Sigmoid colon (tissue), 7 donors: ENCODE data around the gene BCAS3. TPM values are rescaled to one million over a fixed set of nuclear protein-coding genes. Genes with fewer than 3 reads are reported as not detected.

Experiments
- DNase-seq: peaks from one replicate; pipeline ENCODE4 v3.0.0-alpha.2; 2019
- H3K27ac ChIP-seq, 4 donors: fragments of 200-600 bp; sonication (generic); one replicate each; pipeline ENCODE4 v1.5.1; 2016 to 2019; ENCODE audit warnings: mild to moderate bottlenecking in 1 of 4
- H3K27me3 ChIP-seq, 3 donors: fragments of 200-600 bp; sonication (generic); one replicate each; pipeline ENCODE4 v1.5.1; 2019; ENCODE audit warnings: mild to moderate bottlenecking in 1 of 3
- H3K36me3 ChIP-seq, 4 donors: fragments of 200-600 bp; sonication (generic); one replicate each; pipeline ENCODE4 v1.5.1; 2016 to 2019
- H3K4me1 ChIP-seq, 4 donors: fragments of 200-600 bp; sonication (generic); one replicate each; pipeline ENCODE4 v1.5.1; 2017 to 2019
- H3K4me3 ChIP-seq, 4 donors: fragments of 200-600 bp; sonication (generic); one replicate each; pipeline ENCODE4 v1.5.1; 2017 to 2019; ENCODE audit warnings: mild to moderate bottlenecking in 2 of 4, moderate library complexity in 1 of 4
- H3K9me3 ChIP-seq, 4 donors: fragments of 200-600 bp in 3 of 4; sonication (generic) in 3 of 4; one replicate each; pipeline versions ENCODE4 v1.5.1 to v1.6.1; 2013 to 2019
- CTCF ChIP-seq, 4 experiments: fragments of 450-650 bp in 3 of 4; fragments of 200-600 bp in 1 of 4; IDR thresholded peaks; one replicate each; pipeline ENCODE4 v1.5.1; 2016 to 2019; ENCODE audit warnings: antibody characterized with exemption in 4 of 4, mild to moderate bottlenecking in 3 of 4, moderate library complexity in 2 of 4
- EP300 ChIP-seq, 4 donors: sonication (generic); formaldehyde crosslinking; IDR thresholded peaks; one replicate each; pipeline ENCODE4 v1.6.1; 2017; ENCODE audit warnings: antibody characterized with exemption in 4 of 4
- POLR2A ChIP-seq, 2 donors: fragments of 450-650 bp; IDR thresholded peaks; one replicate each; pipeline ENCODE4 v1.6.1; 2016; ENCODE audit warnings: antibody characterized with exemption in 2 of 2, mild to moderate bottlenecking in 2 of 2, moderate library complexity in 2 of 2
- POLR2AphosphoS5 ChIP-seq, 4 donors: sonication (generic); formaldehyde crosslinking; IDR thresholded peaks; one replicate each; pipeline ENCODE4 v1.6.1; 2017; ENCODE audit warnings: antibody characterized with exemption in 4 of 4
- WGBS, 2 donors: extraction: QIAGEN DNeasy Blood & Tissue Kit; methylation state at CpG; one replicate each; pipeline ENCODE4 v1.1.7; 2013; 5-methylcytosine and 5-hydroxymethylcytosine counted together
- intact Hi-C: fragments of 100-400 bp; cut with DNase I; formaldehyde crosslinking; loops from one replicate; pipeline ENCODE4 v1.15.1; 2023
- polyA plus RNA-seq, 3 donors: library from polyadenylated mRNA; stranded (reverse); fragments of 200-250 nt; gene quantifications; one replicate each; pipeline ENCODE4 v1.2.3, GENCODE V29; 2013
- total RNA-seq, 4 donors: library from RNA; depleted of rRNA; stranded (reverse); fragments of >200 nt; gene quantifications; one replicate each; pipeline ENCODE4 v1.1.0, GENCODE V29; 2016
- donor health status: healthy with polysubstance abuse.
- donor health status: Bipolar disorder and iron deficiency.
- donor health status: healthy.

Gene BCAS3
- total and polyA plus RNA-seq, 7 donors, result 6.3 to 38.5 (median 28.5) TPM

- WGBS, 2 donors, result 92 to 97% methylated on average over 1 of the region's 1 CpG
- TF ChIP-seq EP300 (IDR thresholded peaks at IDR 0.05) (no peak), POLR2A (IDR thresholded peaks at IDR 0.05) (no peak), CTCF (IDR thresholded peaks at IDR 0.05) (no peak), POLR2AphosphoS5 (IDR thresholded peaks at IDR 0.05) (no peak)
- no peaks in the 10 kb centered on the region for H3K36me3 ChIP-seq
- no peak overlapping the region for H3K27ac ChIP-seq
- intact Hi-C loops, result no loop called here
- H3K9me3 ChIP-seq, result no peaks in the 10 kb centered on the region
- H3K27me3 ChIP-seq, result no peaks in the 10 kb centered on the region
- H3K4me3 ChIP-seq, result no peak overlapping the region
- H3K4me1 ChIP-seq, result peaks cover 0 to 10% (median 4%) of the 10 kb centered on the region in 4 donors
- no peak for DNase-seq
Measured at GRCh38 chr17:61159221-61159814, 481.7 kb downstream of the BCAS3 start.

- TF ChIP-seq POLR2AphosphoS5 (IDR thresholded peaks at IDR 0.05) (no peak), EP300 (IDR thresholded peaks at IDR 0.05) (no peak), CTCF (IDR thresholded peaks at IDR 0.05) (no peak), POLR2A (IDR thresholded peaks at IDR 0.05) (no peak)
- Histone ChIP-seq H3K27me3 (no peaks in the 10 kb centered on the region), H3K36me3 (no peaks in the 10 kb centered on the region), H3K4me1 (peaks cover 0 to 10% (median 4%) of the 10 kb centered on the region in 4 donors), H3K9me3 (no peaks in the 10 kb centered on the region), H3K4me3 (no peak overlapping the region), H3K27ac (no peak overlapping the region)
- 91 to 97% methylated on average over 4 of the region's 4 CpGs for WGBS, 2 donors
- no peak for DNase-seq
- intact Hi-C loops, result no loop called here
Measured at GRCh38 chr17:61160204-61160603, 482.6 kb downstream of the BCAS3 start.

- 69 to 76% methylated on average over 2 of the region's 2 CpGs for WGBS, 2 donors
Measured at GRCh38 chr17:61160789-61161445, 483.3 kb downstream of the BCAS3 start.

GRCh38 chr17:61161615-61162134 is 484.0 kb downstream of the BCAS3 start:
- no peak overlapping the region for H3K4me3 ChIP-seq
- no peak for DNase-seq
- intact Hi-C loops, result no loop called here
- H3K27ac ChIP-seq, result no peak overlapping the region
- TF ChIP-seq CTCF (IDR thresholded peaks at IDR 0.05) (no peak), POLR2A (IDR thresholded peaks at IDR 0.05) (no peak), EP300 (IDR thresholded peaks at IDR 0.05) (no peak), POLR2AphosphoS5 (IDR thresholded peaks at IDR 0.05) (no peak)
- no peaks in the 10 kb centered on the region for H3K9me3 ChIP-seq
- H3K27me3 ChIP-seq, result no peaks in the 10 kb centered on the region
- H3K4me1 ChIP-seq, result peaks cover 0 to 10% (median 4%) of the 10 kb centered on the region in 4 donors
- WGBS, 2 donors, result 92 to 93% methylated on average over 9 of the region's 9 CpGs
- no peaks in the 10 kb centered on the region for H3K36me3 ChIP-seq

More at GRCh38 chr17:61160789-61161445, 483.3 kb downstream of the BCAS3 start:
- no peak overlapping the region for H3K4me3 ChIP-seq
- no peak for TF ChIP-seq EP300 (IDR thresholded peaks at IDR 0.05)
- no peak for TF ChIP-seq CTCF (IDR thresholded peaks at IDR 0.05)
- no peak for TF ChIP-seq POLR2A (IDR thresholded peaks at IDR 0.05)
- no peak for TF ChIP-seq POLR2AphosphoS5 (IDR thresholded peaks at IDR 0.05)
- H3K27me3 ChIP-seq, result no peaks in the 10 kb centered on the region
- DNase-seq, result no peak
- peaks cover 0 to 10% (median 4%) of the 10 kb centered on the region in 4 donors for H3K4me1 ChIP-seq
- H3K27ac ChIP-seq, result no peak overlapping the region
- H3K9me3 ChIP-seq, result no peaks in the 10 kb centered on the region
- no peaks in the 10 kb centered on the region for H3K36me3 ChIP-seq
- intact Hi-C loops, result no loop called here
